GM04503 (cell line): ENCODE measurements around the gene IFIT3.
"Not testable (repeated sequence)": the region's sequence is repeated elsewhere in the genome, so short reads cannot be mapped to it uniquely, and the experiment has no call there.

Experiments
- DNase-seq: peaks from one replicate; pipeline ENCODE4 v3.0.0-alpha.2; 2012; ENCODE audit warnings: low read depth

IFIT3 gene, protein sequence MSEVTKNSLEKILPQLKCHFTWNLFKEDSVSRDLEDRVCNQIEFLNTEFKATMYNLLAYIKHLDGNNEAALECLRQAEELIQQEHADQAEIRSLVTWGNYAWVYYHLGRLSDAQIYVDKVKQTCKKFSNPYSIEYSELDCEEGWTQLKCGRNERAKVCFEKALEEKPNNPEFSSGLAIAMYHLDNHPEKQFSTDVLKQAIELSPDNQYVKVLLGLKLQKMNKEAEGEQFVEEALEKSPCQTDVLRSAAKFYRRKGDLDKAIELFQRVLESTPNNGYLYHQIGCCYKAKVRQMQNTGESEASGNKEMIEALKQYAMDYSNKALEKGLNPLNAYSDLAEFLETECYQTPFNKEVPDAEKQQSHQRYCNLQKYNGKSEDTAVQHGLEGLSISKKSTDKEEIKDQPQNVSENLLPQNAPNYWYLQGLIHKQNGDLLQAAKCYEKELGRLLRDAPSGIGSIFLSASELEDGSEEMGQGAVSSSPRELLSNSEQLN

DNA sequence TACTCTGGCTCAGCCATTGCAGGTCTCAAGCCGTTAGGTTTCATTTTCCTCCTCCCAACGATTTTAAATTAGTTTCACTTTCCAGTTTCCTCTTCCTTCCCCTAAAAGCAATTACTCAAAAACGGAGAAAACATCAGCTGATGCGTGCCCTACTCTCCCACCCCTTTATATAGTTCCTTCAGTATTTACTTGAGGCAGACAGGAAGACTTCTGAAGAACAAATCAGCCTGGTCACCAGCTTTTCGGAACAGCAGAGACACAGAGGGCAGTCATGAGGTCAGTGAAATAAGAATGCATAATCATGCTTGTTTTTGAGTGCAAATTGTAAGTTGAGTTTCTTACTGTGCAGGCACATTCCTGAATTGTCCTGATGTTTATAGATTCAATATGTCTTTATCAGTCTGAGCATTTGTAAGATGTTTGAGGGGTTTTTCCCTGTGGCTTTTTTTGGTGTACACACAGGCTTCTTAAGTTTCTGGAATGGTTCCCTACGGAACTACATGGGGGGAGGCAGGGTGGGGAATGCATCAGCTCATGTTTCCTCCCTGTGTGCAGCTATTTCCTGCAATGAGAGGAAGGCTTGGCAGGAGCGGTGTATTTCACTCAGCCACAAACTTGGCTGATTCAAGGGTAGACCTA is at the start of gene IFIT3:
Gene IFIT3 (plus strand): TSS at position 195 of the 639 bp plus-strand sequence. CDS start 77 bp downstream, at position 272.
- DNase-seq = peak; percentile 82

DNA sequence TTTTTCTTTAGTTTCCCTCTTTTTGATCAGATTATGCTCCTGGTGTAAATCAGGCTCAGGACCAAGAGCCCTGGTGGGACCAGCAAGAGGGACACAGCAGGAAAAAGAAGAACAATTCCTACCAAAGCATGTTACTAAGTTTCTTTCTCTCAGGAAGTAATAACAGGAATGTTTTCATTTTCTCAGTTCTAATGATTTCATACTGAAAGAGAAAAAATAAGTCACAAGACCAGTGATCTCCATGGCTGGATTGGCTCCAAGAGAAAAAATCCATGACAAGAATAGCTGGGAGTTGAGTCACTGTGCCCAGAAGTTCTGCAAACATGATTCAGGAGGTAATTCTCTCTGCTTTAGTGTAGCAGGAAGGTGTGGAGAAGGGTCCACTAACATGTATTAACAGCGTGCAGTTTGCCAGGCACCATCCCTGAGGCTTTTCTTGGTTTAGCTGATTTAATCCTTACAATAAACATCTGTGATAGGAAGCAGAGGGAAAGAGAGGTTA is 49.7 kb upstream of the IFIT3 start:
- DNase-seq = peak; percentile 89

DNA sequence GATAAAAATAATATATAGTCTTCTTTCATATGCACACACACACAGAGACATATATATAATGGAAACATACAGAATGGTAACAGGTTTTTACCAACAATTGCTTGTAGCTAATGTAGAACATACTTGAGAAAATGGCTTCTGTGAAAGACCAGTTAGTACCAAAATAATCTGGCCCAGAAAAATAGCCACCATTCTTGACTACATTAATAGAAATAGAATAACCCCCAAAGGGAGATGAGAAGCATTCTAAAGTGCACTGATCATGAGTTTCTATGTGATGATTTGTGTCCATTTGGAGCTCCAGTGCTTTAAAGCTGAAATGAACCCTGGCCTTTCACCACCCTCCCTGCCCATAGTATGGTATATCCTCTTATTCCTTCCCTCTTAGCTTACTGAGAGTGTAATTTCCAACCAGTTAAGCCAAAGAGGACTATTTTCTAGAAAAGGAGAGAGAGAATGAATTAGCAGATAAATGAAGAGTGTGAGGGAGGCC is 48.9 kb upstream of the IFIT3 start:
- no peak for DNase-seq

DNA sequence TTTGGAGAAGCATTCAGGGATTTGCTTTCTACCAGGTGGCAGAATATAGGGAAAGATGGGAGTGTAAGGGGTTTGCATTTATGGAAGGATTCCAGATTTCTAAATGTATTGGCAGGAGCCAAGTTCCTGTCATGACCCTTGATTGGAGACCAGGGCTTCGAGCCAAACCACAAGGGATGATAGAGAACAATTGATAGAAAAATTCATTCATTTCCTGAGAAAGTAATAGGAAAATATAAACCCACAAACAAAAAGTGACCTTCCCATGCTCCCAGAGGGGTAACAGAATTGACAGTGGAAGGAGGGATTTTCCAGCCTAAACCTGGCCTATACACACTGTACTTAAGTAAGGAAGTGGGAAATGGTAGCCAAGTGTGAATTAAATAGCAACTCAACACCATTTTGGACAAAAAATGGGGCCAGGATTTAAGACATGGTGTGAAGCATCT is 48.4 kb upstream of the IFIT3 start:
- no peak for DNase-seq

DNA sequence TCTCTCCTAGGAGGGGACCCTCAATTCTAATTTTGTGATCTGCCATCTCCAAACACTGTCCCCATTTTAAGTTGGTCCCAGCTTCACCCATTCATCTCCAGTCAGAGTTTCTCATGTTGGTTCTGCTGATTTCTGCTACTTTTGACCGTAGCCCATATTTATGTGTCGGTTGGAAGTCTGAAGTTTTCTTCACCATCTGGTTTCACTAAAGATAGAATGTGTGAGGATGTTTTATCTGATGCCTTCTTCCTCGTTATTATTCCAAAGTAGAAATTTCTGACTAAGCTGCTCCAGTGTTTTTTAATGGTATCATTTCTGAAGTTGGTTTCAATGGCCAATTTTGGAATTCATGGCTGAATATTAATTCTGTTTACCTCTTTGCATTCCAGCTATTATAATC is 47.3 kb upstream of the IFIT3 start:
- DNase-seq = no peak

DNA sequence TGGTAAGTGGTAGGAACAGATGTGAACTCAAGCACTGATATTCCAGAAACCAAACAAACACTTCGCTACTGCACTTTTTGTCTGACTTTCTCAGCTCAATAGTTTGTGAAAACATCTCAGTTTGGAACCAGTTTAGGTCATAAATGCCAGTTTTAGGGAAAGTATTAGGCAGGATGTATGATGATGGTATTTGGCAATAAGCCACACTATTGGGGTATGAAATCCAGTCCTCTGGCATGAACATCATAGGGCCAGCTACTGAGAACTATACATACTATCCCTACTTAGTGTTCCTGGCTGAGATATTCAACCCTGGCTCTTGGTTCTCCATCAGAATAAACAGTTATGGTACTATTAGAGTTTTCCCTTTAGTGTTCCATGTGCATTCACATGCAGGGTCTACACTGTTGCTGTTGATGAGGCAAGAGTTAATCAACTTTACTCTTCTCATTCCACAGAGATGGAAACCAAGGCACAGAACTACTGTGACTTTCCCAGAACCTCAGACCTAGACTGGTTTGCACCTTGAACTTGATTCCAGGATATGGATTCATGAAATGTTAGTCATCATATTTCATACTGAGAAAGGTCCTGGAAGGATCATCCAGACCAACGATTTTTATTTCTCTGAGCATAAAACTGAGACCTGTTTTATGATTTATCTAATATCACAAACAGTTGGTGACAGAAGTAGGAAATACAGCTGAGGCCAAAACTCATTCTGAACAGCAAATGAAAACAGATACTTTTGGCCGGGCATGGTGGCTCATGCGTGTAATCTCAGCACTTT is 46.0 kb upstream of the IFIT3 start:
- no peak for DNase-seq

DNA sequence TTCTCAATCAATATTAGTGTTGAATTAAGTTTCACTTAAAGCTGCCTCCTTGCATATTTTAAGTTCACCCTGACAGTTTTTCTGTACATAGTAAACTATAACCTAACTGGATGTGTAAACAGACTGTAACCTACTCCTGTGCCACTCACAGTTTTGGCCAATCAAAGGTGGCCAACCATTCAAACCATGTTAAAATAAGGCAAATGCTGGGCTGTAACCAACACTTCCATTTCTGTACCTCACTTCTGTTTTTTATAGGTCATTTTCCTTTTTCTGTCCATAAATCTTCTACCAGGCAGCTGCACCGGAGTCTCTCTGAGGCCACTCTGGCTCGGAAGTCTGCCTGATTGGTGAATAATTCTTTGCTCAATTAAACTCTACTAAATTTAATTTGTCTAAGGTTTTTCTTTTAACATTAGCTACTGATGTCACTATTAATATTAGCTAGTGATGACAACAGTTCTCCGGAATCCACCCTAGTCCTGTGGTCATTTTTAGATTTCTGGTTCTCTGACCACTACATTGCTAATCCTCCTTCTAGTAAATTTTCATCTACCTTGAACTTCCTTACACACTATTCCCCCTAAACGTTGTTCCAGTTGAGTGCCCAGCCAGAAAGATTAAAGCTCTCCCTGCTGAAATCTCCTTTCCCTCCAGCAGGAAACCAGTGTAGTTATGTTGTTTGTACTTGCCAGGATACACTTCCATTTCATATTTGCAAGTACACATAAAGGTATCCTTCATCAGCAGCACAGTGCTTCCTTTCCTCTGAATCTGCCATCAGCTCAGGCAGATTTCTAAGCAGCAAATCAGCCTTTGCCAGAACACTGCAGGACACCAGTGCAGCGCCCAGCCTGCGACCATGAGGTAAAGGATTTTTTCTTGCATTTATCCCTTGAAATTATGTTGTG is 44.5 kb upstream of the IFIT3 start:
- no peak for DNase-seq

DNA sequence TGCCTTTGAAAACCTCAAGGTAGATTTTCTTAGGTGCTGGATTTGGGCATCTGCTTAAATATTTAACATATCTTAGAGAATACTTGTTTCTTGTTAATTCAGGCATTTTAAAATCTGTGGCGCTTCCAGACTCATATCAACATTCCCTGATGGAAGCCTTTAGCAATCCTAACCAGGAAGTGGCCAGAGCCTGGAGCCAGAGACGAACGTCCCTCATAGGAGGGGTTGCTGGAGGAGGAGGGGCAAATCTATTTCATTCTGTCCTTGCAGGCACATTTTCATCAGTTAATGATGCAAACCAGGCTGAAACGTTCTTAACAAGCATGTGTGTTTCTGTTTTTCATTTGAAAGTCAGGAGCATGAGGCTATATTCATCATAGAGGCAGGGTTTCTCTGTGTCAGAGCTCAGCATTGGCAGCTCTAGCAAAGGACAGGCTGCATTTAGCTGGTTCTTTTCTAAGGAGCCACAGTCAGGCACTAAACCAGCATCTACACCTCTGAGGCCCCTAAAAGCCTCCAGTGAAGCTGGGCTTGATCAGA is 43.8 kb upstream of the IFIT3 start:
- DNase-seq = peak; percentile 86

DNA sequence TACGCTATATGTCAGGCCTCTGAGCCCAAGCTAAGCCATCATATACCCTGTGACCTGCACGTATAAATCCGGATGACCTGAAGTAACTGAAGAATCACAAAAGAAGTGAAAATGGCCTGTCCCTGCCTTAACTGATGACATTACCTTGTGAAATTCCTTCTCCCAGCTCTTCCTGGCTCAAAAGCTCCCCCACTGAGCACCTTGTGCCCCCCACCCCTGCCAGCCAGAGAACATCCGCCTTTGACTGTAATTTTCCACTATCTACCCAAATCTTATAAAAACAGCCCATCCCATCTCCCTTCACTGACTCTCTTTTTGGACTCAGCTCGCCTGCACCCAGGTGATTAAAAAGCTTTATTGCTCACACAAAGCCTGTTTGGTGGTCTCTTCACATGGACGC is 43.1 kb upstream of the IFIT3 start:
- DNase-seq = not testable (repeated sequence)

DNA sequence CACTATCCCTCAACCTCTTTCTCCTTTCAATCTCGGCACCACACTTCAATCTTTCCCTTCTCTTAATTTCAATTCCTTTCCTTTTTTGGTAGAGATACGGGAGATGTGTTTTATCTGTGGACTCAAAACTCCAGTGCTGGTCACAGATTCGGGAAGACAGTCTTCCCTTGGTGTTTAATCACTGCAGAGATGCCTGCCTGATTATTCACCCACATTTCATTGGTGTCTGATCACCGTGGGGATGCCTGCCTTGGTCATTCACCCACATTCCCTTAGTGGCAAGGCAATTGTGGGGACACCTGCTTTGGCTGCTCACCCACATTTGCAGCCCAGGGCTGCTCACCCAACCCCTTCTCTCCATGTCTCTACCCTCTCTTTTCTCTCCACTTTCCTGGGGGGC is 42.5 kb upstream of the IFIT3 start:
- DNase-seq = not testable (repeated sequence)

DNA sequence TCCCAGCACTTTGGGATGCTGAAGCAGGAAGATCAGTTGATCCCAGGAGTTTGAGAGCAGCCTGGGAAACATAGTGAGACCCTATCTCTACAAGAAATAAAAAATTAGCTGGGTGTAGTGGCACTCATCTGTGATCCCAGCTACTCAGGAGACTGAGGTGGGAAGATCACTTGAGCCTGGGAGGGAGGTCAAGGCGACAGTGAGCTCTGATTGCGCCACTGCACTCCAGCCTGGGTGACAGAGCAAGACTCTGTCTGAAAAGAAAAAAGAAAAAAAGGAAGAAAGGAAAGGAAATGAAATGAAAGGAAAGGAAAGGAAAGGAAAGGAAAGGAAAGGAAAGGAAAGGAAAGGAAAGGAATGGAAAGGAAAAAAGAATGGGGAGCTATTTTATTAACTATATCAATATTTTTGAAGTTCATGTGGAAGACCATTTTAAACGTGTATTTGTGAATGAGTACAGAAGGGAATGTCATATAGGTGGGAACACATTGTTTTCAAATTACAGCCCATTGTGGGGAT is 33.0 kb upstream of the IFIT3 start:
- DNase-seq = no peak

DNA sequence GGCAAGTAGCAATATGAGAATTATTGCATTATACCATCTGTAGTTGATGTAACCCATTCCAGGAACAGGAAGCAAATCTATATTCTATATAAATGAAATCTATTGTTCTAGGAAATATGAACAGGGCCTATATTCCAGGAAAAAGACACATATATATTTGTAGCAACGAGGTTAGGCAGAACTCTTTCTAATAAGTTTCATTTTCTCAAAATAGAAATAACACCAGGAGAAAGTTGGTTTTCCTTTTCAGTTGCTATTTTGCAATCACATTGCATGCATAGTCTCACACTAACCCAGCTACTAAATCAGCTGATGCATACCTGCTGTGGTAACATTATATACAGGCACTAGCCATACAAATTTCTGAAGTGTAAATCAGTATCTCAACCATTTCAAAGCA is 32.2 kb upstream of the IFIT3 start:
- DNase-seq = peak; percentile 67

DNA sequence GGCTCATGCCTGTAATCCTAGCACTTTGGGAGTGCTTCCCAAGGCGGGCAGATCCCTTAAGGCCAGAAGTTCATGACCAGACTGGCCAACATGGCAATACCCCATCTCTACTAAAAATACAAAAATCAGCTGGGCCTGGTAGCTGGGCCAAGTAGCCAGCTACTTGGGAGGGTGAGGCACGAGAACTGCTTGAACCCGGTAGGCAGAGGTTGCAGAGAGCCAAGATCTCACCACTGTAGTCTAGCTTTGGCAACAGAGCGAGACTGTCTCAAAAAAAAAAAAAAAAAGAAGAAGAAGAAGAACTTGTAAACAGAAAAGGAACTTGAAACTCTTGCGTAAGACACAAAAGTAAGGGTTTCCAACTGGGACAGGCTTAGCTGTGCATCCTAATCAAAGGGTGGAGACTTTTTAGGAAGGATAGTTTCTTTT is 31.6 kb upstream of the IFIT3 start:
- DNase-seq = peak; percentile 64

DNA sequence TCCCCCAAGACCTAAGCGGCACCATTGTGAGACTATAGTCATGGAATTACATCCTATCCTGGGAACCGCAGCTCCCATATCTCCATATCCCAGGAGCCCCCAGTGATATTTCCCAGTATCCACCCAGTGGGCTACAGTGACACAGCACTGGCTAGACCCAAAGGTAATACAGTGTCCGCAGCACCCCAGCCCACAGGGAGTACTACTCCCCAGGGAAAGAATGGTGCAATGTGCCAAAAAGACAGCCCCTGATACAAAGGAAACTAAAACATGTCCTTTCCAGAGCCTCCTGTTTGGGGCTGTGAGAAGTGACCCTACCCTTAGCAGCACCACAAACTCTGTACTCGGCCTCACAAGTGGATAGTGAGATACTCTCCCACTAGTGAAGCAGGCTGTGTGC is 30.4 kb upstream of the IFIT3 start:
- DNase-seq = no peak

DNA sequence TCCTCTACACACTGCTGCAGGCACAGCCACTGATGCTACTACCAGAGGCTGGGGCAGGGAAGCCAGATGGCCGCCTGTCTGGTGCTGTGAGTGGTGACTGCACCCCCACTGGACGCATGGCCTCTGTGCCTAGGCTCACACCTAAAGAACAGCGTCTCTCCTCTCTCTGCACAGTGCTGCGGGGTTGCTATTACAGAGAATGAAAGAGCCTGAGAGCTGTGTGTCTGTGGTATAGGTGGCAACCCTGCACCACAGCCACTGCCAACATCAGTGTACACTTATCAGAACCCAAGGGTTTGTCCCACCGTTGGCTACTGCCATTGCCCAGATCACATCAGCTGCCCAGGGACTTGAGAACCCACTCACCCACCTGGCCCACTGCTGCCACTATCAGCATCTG is 30.0 kb upstream of the IFIT3 start:
- no peak for DNase-seq

DNA sequence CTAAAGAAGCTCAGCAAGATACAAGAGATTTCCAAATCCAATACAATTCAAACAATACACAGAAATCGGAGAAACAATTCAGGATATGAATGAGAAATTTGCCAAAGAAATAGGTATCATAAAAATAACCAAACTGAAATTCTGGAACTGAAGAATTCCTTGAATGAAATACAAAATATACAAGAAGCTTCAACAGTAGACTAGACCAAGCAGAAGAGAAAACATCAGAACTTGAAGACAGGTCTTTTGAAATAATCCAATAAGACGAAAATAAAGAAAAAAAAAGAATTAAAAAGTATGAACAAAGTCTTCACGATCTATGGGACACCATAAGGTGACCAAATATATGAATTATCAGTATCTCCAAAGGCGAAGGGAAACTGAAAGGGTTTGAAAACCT is 28.8 kb upstream of the IFIT3 start:
- no peak for DNase-seq

DNA sequence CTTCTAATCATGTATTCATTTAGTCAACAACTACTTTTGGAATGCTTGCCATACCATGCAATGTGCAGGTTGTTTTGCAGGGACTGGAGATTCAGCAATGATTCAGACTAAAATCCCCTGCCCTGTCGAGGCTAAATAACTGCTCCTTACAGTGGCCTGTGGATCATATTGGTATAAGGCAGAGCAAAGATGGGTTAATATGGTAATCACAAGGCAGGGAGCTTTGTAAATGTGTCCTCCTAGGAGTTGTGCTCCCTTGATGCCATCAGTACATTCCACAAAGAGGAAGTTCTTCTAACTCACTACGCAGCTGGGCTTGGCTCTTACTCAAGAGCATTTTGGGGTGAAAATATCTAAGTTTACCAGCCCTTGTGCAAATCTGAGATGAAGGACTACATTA is 26.6 kb upstream of the IFIT3 start:
- DNase-seq = no peak

DNA sequence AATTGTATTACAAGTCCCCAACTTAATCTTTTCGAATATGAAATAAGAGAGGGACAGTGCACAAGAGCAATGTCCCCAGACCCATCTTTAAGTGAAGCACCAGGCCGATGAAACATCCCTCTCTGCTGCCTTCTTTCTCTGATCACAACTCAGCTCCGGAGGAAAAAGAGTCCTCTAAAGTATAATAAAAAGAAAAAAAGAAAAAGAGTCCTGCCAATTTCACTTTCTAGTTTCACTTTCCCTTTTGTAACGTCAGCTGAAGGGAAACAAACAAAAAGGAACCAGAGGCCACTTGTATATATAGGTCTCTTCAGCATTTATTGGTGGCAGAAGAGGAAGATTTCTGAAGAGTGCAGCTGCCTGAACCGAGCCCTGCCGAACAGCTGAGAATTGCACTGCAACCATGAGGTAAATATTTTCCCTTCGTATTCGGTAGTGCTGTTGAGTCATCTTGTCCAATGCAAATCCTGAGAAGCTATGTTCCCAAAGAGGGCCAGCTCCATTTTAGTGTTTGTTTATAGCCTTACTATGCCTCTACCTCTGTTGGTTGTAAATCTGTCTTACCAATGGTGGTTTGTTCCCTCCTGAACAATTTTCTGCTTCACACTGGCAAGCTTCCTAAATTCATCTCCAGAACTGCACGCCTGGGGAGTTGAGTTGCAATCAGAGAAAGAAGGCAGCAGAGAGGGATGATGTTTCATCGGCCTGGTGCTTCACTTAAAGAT is 25.9 kb upstream of the IFIT3 start, which contains the start of gene IFIT2:
Gene IFIT2 (plus strand): TSS at position 326 of the 725 bp plus-strand sequence. CDS start 78 bp downstream, at position 404.
- no peak for DNase-seq

DNA sequence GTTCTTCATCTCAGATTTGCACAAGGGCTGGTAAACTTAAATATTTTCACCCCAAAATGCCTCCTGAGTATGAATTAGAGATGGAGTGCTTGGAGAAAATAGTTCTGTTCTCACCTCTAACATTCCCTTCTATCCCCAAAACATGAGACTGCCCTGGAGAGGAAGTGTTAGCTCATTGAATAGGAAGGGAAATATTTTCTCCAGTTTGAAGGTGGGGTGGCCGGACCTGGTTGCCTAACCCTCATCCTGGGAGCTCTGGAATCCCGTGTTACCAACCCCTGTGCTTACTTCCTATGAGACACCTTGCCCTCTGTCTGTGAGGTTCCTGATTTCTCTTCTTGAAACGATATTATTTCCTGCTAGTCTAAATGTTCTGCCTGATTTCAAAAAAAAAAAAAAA is 25.2 kb upstream of the IFIT3 start:
- no peak for DNase-seq

DNA sequence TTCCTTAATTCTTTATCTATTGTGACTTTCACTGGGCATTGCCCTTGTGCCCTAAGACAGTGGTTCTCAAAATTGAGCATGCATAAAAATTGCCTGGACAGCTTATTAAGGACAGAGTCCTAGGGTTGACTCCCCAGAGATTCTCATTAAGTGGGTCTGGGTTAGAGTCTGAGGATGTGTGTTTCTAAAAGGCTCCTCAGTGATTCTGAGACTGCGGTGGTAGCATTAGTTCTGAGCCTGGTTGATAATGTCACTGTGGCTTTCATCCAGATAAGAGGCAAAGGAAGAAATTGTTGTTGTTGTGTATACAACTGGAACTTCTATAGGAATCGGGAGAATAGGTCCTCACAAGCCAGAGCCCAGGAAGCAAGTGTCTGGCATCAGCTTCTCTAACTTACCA is 24.6 kb upstream of the IFIT3 start:
- no peak for DNase-seq
